Transverse colon (tissue), 4 donors: ENCODE results near the gene ACVR1. TPM values are rescaled to one million over a fixed set of nuclear protein-coding genes. Genes with fewer than 3 reads are reported as not detected.

ENCODE experiments used
- DNase-seq: peaks from one replicate; pipeline ENCODE4 v3.0.0-alpha.2; 2019
- H3K27ac ChIP-seq, 4 donors: fragments of 200-600 bp; sonication (generic); 2 replicates each; pipeline ENCODE4 v1.5.1; 2016 to 2018; ENCODE audit warnings: inconsistent platforms in 4 of 4
- H3K27me3 ChIP-seq: fragments of 200-600 bp; sonication (generic); 2 replicates; pipeline ENCODE4 v1.5.1; 2017; ENCODE audit warnings: inconsistent platforms
- H3K36me3 ChIP-seq, 4 donors: fragments of 200-600 bp; sonication (generic); 2 replicates each; pipeline ENCODE4 v1.5.1; 2017 to 2019; ENCODE audit warnings: inconsistent platforms in 4 of 4
- H3K4me1 ChIP-seq, 4 donors: fragments of 200-600 bp; sonication (generic); 2 replicates each; pipeline ENCODE4 v1.5.1; 2017 to 2020; ENCODE audit warnings: inconsistent platforms in 4 of 4
- H3K4me3 ChIP-seq, 4 donors: fragments of 200-600 bp; sonication (generic); 1 replicate in 1 of 4; 2 replicates in 3 of 4; pipeline versions ENCODE4 v1.5.1 to v1.6.1; 2017 to 2019; ENCODE audit warnings: inconsistent platforms in 4 of 4
- H3K9me3 ChIP-seq, 2 donors: fragments of 200-600 bp; sonication (generic); 2 replicates each; pipeline ENCODE4 v1.5.1; 2017 to 2019; ENCODE audit warnings: inconsistent platforms in 2 of 2
- CTCF ChIP-seq, 5 experiments: fragments of 200-600 bp in 3 of 5; fragments of 450-650 bp in 2 of 5; sonication (generic) in 3 of 5; IDR thresholded peaks; 1 replicate in 2 of 5; 2 replicates in 3 of 5; pipeline ENCODE4 v1.5.1; 2016 to 2017; ENCODE audit warnings: antibody characterized with exemption in 5 of 5, inconsistent platforms in 3 of 5, mild to moderate bottlenecking in 2 of 5, moderate library complexity in 1 of 5
- EP300 ChIP-seq: sonication (generic); formaldehyde crosslinking; IDR thresholded peaks from one replicate; pipeline ENCODE4 v1.6.1; 2017; ENCODE audit warnings: antibody characterized with exemption, low read depth
- POLR2A ChIP-seq: fragments of 450-650 bp; IDR thresholded peaks from one replicate; pipeline ENCODE4 v1.6.1; 2016; ENCODE audit warnings: antibody characterized with exemption, mild to moderate bottlenecking, moderate library complexity
- POLR2AphosphoS5 ChIP-seq, 3 donors: sonication (generic); formaldehyde crosslinking; IDR thresholded peaks; one replicate each; pipeline ENCODE4 v1.6.1; 2016; ENCODE audit warnings: antibody characterized with exemption in 3 of 3
- WGBS, 2 donors: methylation state at CpG; one replicate each; pipeline ENCODE4 v1.1.5; 2018; ENCODE audit warnings: low coverage in 1 of 2; 5-methylcytosine and 5-hydroxymethylcytosine counted together
- in situ Hi-C, 4 donors: fragments of 200-750 bp; cut with MboI; loops; one replicate each; pipeline versions ENCODE4 v1.15.0 to v1.15.1; 2017; ENCODE audit warnings: low sequenced_read_pairs in 3 of 4, low pct_ligation_motif_present in 1 of 4, low pct_unique_long_range_greater_than_20kb in 1 of 4
- intact Hi-C: fragments of 100-400 bp; cut with DNase I; formaldehyde crosslinking; loops from one replicate; pipeline ENCODE4 v1.15.1; 2023; ENCODE audit warnings: low total_unique reads
- total RNA-seq, 4 donors: library from RNA; depleted of rRNA; stranded (reverse); fragments of >200 nt; gene quantifications; one replicate each; pipeline ENCODE4 v1.1.0, GENCODE V29; 2016

The ACVR1 gene
- total RNA-seq, 4 donors from 2014 or later: 4.5 to 16.5 (median 11.8) TPM

GRCh38 chr2:157899125-157899839, 23.2 kb upstream of the ACVR1 start:
- H3K27me3 ChIP-seq: no peaks in the 10 kb centered on the region
- H3K27ac ChIP-seq: peak overlapping the region; percentile 2 to 55 (median 22)
- no peaks in the 10 kb centered on the region for H3K9me3 ChIP-seq
- TF ChIP-seq EP300 (no peak), CTCF (IDR thresholded peaks at IDR 0.05) (no peak), POLR2AphosphoS5 (IDR thresholded peaks at IDR 0.05) (no peak), POLR2A (no peak)
- no peak overlapping the region for H3K4me3 ChIP-seq
- H3K36me3 ChIP-seq: no peaks in the 10 kb centered on the region
- DNase-seq: no peak
- H3K4me1 ChIP-seq: peaks cover 0 to 13% (median 0%) of the 10 kb centered on the region in 4 donors
- intact Hi-C loops: no loop called here
- WGBS, 2 donors: 63 to 74% methylated on average over 7 of the region's 7 CpGs
- in situ Hi-C loops: no loop called here

DNA sequence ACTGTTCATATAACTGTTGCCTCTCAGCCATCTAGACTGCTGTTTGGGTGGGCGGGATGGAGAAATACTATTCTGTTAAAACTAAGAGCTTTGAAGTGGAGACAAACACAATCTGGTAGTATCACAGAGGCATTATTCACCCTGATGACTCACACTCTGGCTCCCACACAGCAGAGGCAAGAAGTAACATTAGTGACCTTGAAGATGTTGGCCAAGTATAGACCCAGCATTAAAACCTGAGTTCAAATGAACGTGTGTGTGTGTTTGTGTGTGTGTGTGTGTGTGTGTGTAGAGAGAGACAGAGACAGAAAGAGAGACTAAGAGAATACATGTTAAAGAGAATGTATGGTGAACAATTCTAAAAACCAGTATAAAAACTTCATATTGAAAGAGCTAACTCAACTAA, 22.5 kb upstream of the ACVR1 start:
- H3K36me3 ChIP-seq: no peaks in the 10 kb centered on the region
- H3K27me3 ChIP-seq: no peaks in the 10 kb centered on the region
- no peak for DNase-seq
- intact Hi-C loops (no loop called here), in situ Hi-C loops (no loop called here)
- no peak overlapping the region for H3K4me3 ChIP-seq
- peak overlapping the region in 3 of 4 donors; percentile 5 to 55 (median 40) for H3K27ac ChIP-seq
- TF ChIP-seq EP300 (no peak), CTCF (IDR thresholded peaks at IDR 0.05) (no peak), POLR2AphosphoS5 (IDR thresholded peaks at IDR 0.05) (no peak), POLR2A (no peak)
- no peaks in the 10 kb centered on the region for H3K9me3 ChIP-seq
- 42 to 56% methylated on average over 2 of the region's 2 CpGs for WGBS, 2 donors
- peaks cover 0 to 13% (median 0%) of the 10 kb centered on the region in 4 donors for H3K4me1 ChIP-seq

DNA sequence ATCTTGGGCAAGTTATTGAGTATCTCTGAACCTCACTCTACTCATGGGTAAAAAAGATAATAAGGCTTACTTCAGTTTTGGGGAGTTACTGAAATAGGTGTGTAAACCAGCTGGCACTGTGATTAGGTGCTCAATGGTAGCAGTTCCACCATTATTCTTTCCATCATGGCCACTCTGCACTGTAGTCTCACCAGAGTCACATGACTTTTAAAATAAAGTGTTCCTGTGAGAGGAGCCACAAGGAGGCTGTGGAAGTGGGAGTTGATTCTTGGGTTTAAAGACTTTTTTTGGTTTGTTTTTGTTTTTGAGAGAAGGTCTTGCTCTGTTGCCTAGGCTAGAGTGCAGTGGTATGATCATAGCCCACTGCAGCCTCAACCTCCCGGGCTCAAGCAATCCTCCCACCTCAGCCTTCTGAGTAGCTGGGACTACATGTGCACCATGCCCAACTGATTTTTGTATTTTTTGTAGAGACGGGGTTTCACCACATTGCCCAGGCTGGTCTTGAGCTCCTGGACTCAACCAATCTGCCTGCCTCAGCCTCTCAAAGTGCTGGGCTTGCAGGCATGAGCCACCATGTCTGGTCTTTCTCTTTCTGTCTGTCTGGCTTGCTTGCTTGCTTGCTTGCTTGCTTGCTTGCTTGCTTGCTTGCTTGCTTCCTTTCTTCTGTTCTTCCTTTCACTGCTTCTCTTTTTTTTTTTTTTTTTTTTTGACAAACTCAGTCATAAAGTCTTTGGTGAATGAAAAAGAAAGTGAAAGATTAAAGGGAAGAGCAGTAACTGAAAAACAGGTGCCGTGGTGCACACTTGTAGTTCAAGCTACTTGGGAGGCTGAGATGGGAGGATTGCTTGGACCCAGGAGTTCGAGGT, 21.2 kb upstream of the ACVR1 start:
- peak overlapping the region in 3 of 4 donors; percentile 15 to 55 (median 40) for H3K27ac ChIP-seq
- intact Hi-C loops: no loop called here
- TF ChIP-seq POLR2AphosphoS5 (IDR thresholded peaks at IDR 0.05) (no peak), POLR2A (no peak), CTCF (IDR thresholded peaks at IDR 0.05) (no peak)

GRCh38 chr2:157895531-157895930, 19.4 kb upstream of the ACVR1 start:
- DNase-seq: no peak
- no peak for TF ChIP-seq POLR2AphosphoS5 (IDR thresholded peaks at IDR 0.05)
- TF ChIP-seq CTCF (IDR thresholded peaks at IDR 0.05): no peak
- no peak for TF ChIP-seq POLR2A
- no peak for TF ChIP-seq EP300
- intact Hi-C loops: no loop called here
- Histone ChIP-seq H3K4me1 (peaks cover 0 to 13% (median 0%) of the 10 kb centered on the region in 4 donors), H3K36me3 (no peaks in the 10 kb centered on the region), H3K27me3 (no peaks in the 10 kb centered on the region), H3K27ac (no peak overlapping the region), H3K9me3 (no peaks in the 10 kb centered on the region), H3K4me3 (no peak overlapping the region)
- in situ Hi-C loops: no loop called here
- WGBS, 2 donors: 85% methylated on average over 2 of the region's 2 CpGs

More for the DNA sequence above, 21.2 kb upstream of the ACVR1 start:
- peaks cover 0 to 13% (median 0%) of the 10 kb centered on the region in 4 donors for H3K4me1 ChIP-seq
- WGBS, 2 donors: 47 to 56% methylated on average over 2 to 4 of the region's 4 CpGs
- in situ Hi-C loops: no loop called here
- no peaks in the 10 kb centered on the region for H3K27me3 ChIP-seq
- H3K4me3 ChIP-seq: no peak overlapping the region
- H3K9me3 ChIP-seq: no peaks in the 10 kb centered on the region
- DNase-seq: no peak
- no peaks in the 10 kb centered on the region for H3K36me3 ChIP-seq
